Osteoblast (primary cell): ENCODE data around the gene FTO. TPM values are rescaled to one million over a fixed set of nuclear protein-coding genes. Genes with fewer than 3 reads are reported as not detected.

Experiments used
- DNase-seq: peaks from one replicate; pipeline ENCODE4 v3.0.0; 2011; ENCODE audit warnings: low spot score, mixed read lengths; ENCODE audit not compliant: insufficient read length; ENCODE audit errors: missing footprints
- H2AFZ ChIP-seq: 2 replicates; pipeline ENCODE4 v1.6.0; 2011; ENCODE audit warnings: mild to moderate bottlenecking, low read length
- H3K27ac ChIP-seq: 2 replicates; pipeline ENCODE4 v1.5.1; 2011; ENCODE audit warnings: mild to moderate bottlenecking, low read depth, low read length, moderate library complexity
- H3K27me3 ChIP-seq: 2 replicates; pipeline ENCODE4 v1.6.0; 2012; ENCODE audit warnings: mild to moderate bottlenecking, control low read depth, inconsistent platforms, low read length, moderate library complexity; ENCODE audit not compliant: insufficient read depth
- H3K36me3 ChIP-seq: 2 replicates; pipeline ENCODE4 v1.5.1; 2011; ENCODE audit warnings: mild to moderate bottlenecking, low read length, control low read depth, moderate library complexity; ENCODE audit not compliant: insufficient read depth
- H3K4me1 ChIP-seq: 2 replicates; pipeline ENCODE4 v1.5.1; 2011; ENCODE audit warnings: mild to moderate bottlenecking, low read length, control low read depth, moderate library complexity; ENCODE audit not compliant: insufficient read depth
- H3K4me2 ChIP-seq: 2 replicates; pipeline ENCODE4 v1.6.0; 2011; ENCODE audit warnings: mild to moderate bottlenecking, low read length; ENCODE audit not compliant: insufficient read depth
- H3K4me3 ChIP-seq: fragments of 200-600 bp; sonication (generic); 3 replicates; pipeline ENCODE4 v1.5.1; 2012; ENCODE audit warnings: mild to moderate bottlenecking, low read length, inconsistent platforms; ENCODE audit not compliant: insufficient read depth
- H3K79me2 ChIP-seq: 2 replicates; pipeline ENCODE4 v1.6.0; 2012; ENCODE audit warnings: mild to moderate bottlenecking, low read length, control low read depth, inconsistent platforms; ENCODE audit not compliant: insufficient read depth
- H3K9me3 ChIP-seq: 2 replicates; pipeline ENCODE4 v1.5.1; 2011; ENCODE audit warnings: low read depth, low read length, control low read depth
- H4K20me1 ChIP-seq: 2 replicates; pipeline ENCODE4 v1.6.0; 2012; ENCODE audit warnings: mild to moderate bottlenecking, low read length, control low read depth; ENCODE audit not compliant: insufficient read depth
- CTCF ChIP-seq: IDR thresholded peaks from 2 replicates; pipeline ENCODE4 v1.5.1; 2011; ENCODE audit warnings: mild to moderate bottlenecking, low read depth, low read length, moderate library complexity; ENCODE audit errors: extremely low read depth
- total RNA-seq: library from RNA; depleted of rRNA; stranded (reverse); fragments of >200 nt; gene quantifications from 2 replicates; pipeline ENCODE4 v1.2.3, GENCODE V29; 2012

FTO gene
- total RNA-seq, 1 donor = 152 TPM

- Histone ChIP-seq H2AFZ (no peak overlapping the region), H3K27me3 (no peaks in the 10 kb centered on the region), H3K36me3 (no peaks in the 10 kb centered on the region), H3K9me3 (no peaks in the 10 kb centered on the region), H3K4me3 (no peak overlapping the region), H3K4me2 (no peak overlapping the region), H3K4me1 (peaks cover under 1% of the 10 kb centered on the region), H3K27ac (no peak overlapping the region), H4K20me1 (no peaks in the 10 kb centered on the region), H3K79me2 (no peaks in the 10 kb centered on the region)
- no peak for DNase-seq
- no peak for TF ChIP-seq CTCF
Observed at GRCh38 chr16:53982631-53983042, 278.7 kb downstream of the FTO start.

GRCh38 chr16:53984936-53985335, 281.0 kb downstream of the FTO start:
- DNase-seq = no peak
- H3K79me2 ChIP-seq = no peaks in the 10 kb centered on the region
- no peak overlapping the region for H3K4me2 ChIP-seq
- no peaks in the 10 kb centered on the region for H3K9me3 ChIP-seq
- no peaks in the 10 kb centered on the region for H3K36me3 ChIP-seq
- no peak overlapping the region for H2AFZ ChIP-seq
- no peaks in the 10 kb centered on the region for H4K20me1 ChIP-seq
- no peaks in the 10 kb centered on the region for H3K27me3 ChIP-seq
- TF ChIP-seq CTCF = no peak
- H3K27ac ChIP-seq = no peak overlapping the region
- no peaks in the 10 kb centered on the region for H3K4me1 ChIP-seq
- no peak overlapping the region for H3K4me3 ChIP-seq

- Histone ChIP-seq H3K9me3 (no peaks in the 10 kb centered on the region), H3K79me2 (no peaks in the 10 kb centered on the region), H2AFZ (no peak overlapping the region), H3K27me3 (no peaks in the 10 kb centered on the region), H3K27ac (no peak overlapping the region), H3K4me3 (no peak overlapping the region), H3K36me3 (no peaks in the 10 kb centered on the region), H3K4me2 (no peak overlapping the region), H4K20me1 (no peaks in the 10 kb centered on the region), H3K4me1 (peaks cover 2% of the 10 kb centered on the region)
- no peak for DNase-seq
- TF ChIP-seq CTCF = no peak
Observed at GRCh38 chr16:53985861-53986260, 281.9 kb downstream of the FTO start.

- no peak for TF ChIP-seq CTCF
- Histone ChIP-seq H3K4me1 (peaks cover 12% of the 10 kb centered on the region), H3K4me2 (no peak overlapping the region), H3K36me3 (no peaks in the 10 kb centered on the region), H3K9me3 (no peaks in the 10 kb centered on the region), H3K4me3 (no peak overlapping the region), H3K79me2 (no peaks in the 10 kb centered on the region), H2AFZ (no peak overlapping the region), H4K20me1 (no peaks in the 10 kb centered on the region), H3K27ac (no peak overlapping the region), H3K27me3 (no peaks in the 10 kb centered on the region)
- no peak for DNase-seq
Observed at GRCh38 chr16:53986793-53987192, 282.8 kb downstream of the FTO start.
